GM21737 (cell line): ENCODE data around the gene AFAP1.

Experiments
- ATAC-seq: cut with Tn5 transposase; IDR thresholded peaks from one replicate; pipeline ENCODE4 v1.9.1; 2021; ENCODE audit warnings: mild to moderate bottlenecking, moderate library complexity; ENCODE audit not compliant: unreplicated experiment

Gene AFAP1

GRCh38 chr4:7823416-7823824 is 116.2 kb downstream of the AFAP1 start:
- ATAC-seq: no peak

GRCh38 chr4:7822877-7823276 is 116.8 kb downstream of the AFAP1 start:
- no peak for ATAC-seq

- ATAC-seq: no peak
Measured at GRCh38 chr4:7822137-7822505, 117.5 kb downstream of the AFAP1 start.

- ATAC-seq: no peak
Measured at GRCh38 chr4:7821245-7822136, 118.2 kb downstream of the AFAP1 start.

GRCh38 chr4:7820031-7820818 is 119.4 kb downstream of the AFAP1 start:
- ATAC-seq: no peak

GRCh38 chr4:7819446-7819845 is 120.2 kb downstream of the AFAP1 start:
- ATAC-seq: no peak

- ATAC-seq: no peak
Measured at GRCh38 chr4:7818399-7818911, 121.2 kb downstream of the AFAP1 start.

GRCh38 chr4:7817877-7818398 is 121.7 kb downstream of the AFAP1 start:
- ATAC-seq: no peak

- no peak for ATAC-seq
Measured at GRCh38 chr4:7816771-7817170, 122.9 kb downstream of the AFAP1 start.

GRCh38 chr4:7815981-7816380 is 123.7 kb downstream of the AFAP1 start:
- ATAC-seq: no peak

- ATAC-seq: no peak
Measured at GRCh38 chr4:7815562-7815961, 124.1 kb downstream of the AFAP1 start.

GRCh38 chr4:7814451-7814850 is 125.2 kb downstream of the AFAP1 start:
- ATAC-seq: no peak

- no peak for ATAC-seq
Measured at GRCh38 chr4:7813674-7814073, 126.0 kb downstream of the AFAP1 start.

GRCh38 chr4:7812921-7813320 is 126.7 kb downstream of the AFAP1 start:
- ATAC-seq: no peak

GRCh38 chr4:7812231-7812857 is 127.3 kb downstream of the AFAP1 start:
- no peak for ATAC-seq

- ATAC-seq: no peak
Measured at GRCh38 chr4:7811536-7812191, 128.0 kb downstream of the AFAP1 start.

GRCh38 chr4:7810783-7811535 is 128.7 kb downstream of the AFAP1 start:
- ATAC-seq: no peak

- no peak for ATAC-seq
Measured at GRCh38 chr4:7808752-7809151, 130.9 kb downstream of the AFAP1 start.

GRCh38 chr4:7808181-7808580 is 131.5 kb downstream of the AFAP1 start:
- ATAC-seq: no peak

- no peak for ATAC-seq
Measured at GRCh38 chr4:7807351-7807921, 132.2 kb downstream of the AFAP1 start.
